GM12878 (cell line): Measurements from ENCODE around the gene CD200R1L. TPM values are rescaled to one million over a fixed set of nuclear protein-coding genes. Genes with fewer than 3 reads are reported as not detected.

Experiments used
- ATAC-seq: fragments of 200-7000 bp; cut with Tn5 transposase; 3 replicates; pipeline ENCODE4 v1.9.1; 2020; ENCODE audit warnings: mild to moderate bottlenecking, moderate library complexity
- BruUV-seq: library from RNA; stranded (reverse); fragments of 400-500 nt; replicated peaks from 2 replicates; lab custom pipeline; 2021; lab: Mats Ljungman, UMichigan
- CTCF ChIA-PET: fragments of 300-600 bp; sonication (Branson Sonifier 250); formaldehyde crosslinking; extraction: SDS; loops from one replicate; lab custom pipeline; 2021; ENCODE audit warnings: inconsistent platforms; lab: Yijun Ruan, JAX
- POLR2A ChIA-PET: fragments of 350-600 bp; formaldehyde crosslinking; extraction: SDS; loops from one replicate; lab custom pipeline; 2021; ENCODE audit warnings: inconsistent platforms; lab: Charles Lee
- RAD21 ChIA-PET: fragments of 300-600 bp; sonication (Branson Sonifier 250); formaldehyde crosslinking; loops from one replicate; lab custom pipeline; 2023; ENCODE audit warnings: antibody characterized with exemption; ENCODE audit not compliant: unreplicated experiment; lab: Charles Lee
- SMC1A ChIA-PET: fragments of 300-600 bp; sonication (Branson Sonifier 250); formaldehyde crosslinking; loops from one replicate; lab custom pipeline; 2023; ENCODE audit not compliant: unreplicated experiment, uncharacterized antibody; lab: Charles Lee
- DNase-seq: peaks from one replicate; pipeline ENCODE4 v3.0.0-alpha.2; 2011; ENCODE audit warnings: low read depth, low spot score
- FAIRE-seq: peaks from 3 replicates; lab custom pipeline; 2011; peaks lifted over from hg19 to GRCh38; lab: Jason Lieb, UNC
- H2AFZ ChIP-seq: 2 replicates; pipeline ENCODE4 v1.6.0; 2011; ENCODE audit warnings: low read depth, low read length, control low read depth; ENCODE audit not compliant: control insufficient read depth
- H3K27ac ChIP-seq: 2 replicates; pipeline ENCODE4 v1.5.1; 2011; ENCODE audit warnings: control low read depth; ENCODE audit not compliant: control insufficient read depth, insufficient read depth
- H3K27me3 ChIP-seq, 2 experiments: replicated peaks in 1 of 2; 2 replicates each; pipeline versions ENCODE4 v1.6.0 to v1.6.1; 2011; ENCODE audit warnings: low read length in 1 of 2; ENCODE audit not compliant: control insufficient read depth in 2 of 2, insufficient read depth in 2 of 2
- H3K36me3 ChIP-seq, 2 experiments: 2 replicates each; pipeline ENCODE4 v1.5.1; 2011; ENCODE audit warnings: low read length in 1 of 2; ENCODE audit not compliant: control insufficient read depth in 2 of 2, insufficient read depth in 2 of 2
- H3K4me1 ChIP-seq: 2 replicates; pipeline ENCODE4 v1.6.1; 2011; ENCODE audit warnings: mild to moderate bottlenecking, low read length, moderate library complexity, mixed read lengths; ENCODE audit not compliant: control insufficient read depth, insufficient read depth
- H3K4me2 ChIP-seq: 2 replicates; pipeline ENCODE4 v1.6.0; 2011; ENCODE audit warnings: control low read depth; ENCODE audit not compliant: control insufficient read depth, insufficient read depth
- H3K4me3 ChIP-seq: fragments of 200-600 bp; sonication (generic); 2 replicates; pipeline ENCODE4 v1.5.1; 2016
- H3K79me2 ChIP-seq: 2 replicates; pipeline ENCODE4 v1.6.0; 2011; ENCODE audit warnings: low read length; ENCODE audit not compliant: control insufficient read depth, insufficient read depth
- H3K9ac ChIP-seq: 2 replicates; pipeline ENCODE4 v1.8.0; 2011; ENCODE audit warnings: low read length, control low read depth, mixed read lengths; ENCODE audit not compliant: control insufficient read depth, insufficient read depth
- H3K9me3 ChIP-seq: replicated peaks from 3 replicates; pipeline ENCODE4 v1.5.1; 2011; ENCODE audit warnings: mild to moderate bottlenecking, low read length; ENCODE audit not compliant: control insufficient read depth, insufficient read depth
- H4K20me1 ChIP-seq: 2 replicates; pipeline ENCODE4 v1.6.0; 2011; ENCODE audit not compliant: control insufficient read depth, insufficient read depth
- ASH2L ChIP-seq: fragments of 300-600, 200-600 bp; sonication (generic); IDR thresholded peaks from 2 replicates; pipeline ENCODE4 v1.6.1; 2017; ENCODE audit warnings: low read depth, mild to moderate bottlenecking, borderline replicate concordance
- BMI1 ChIP-seq: fragments of 450-650 bp; IDR thresholded peaks from 2 replicates; pipeline ENCODE4 v1.6.1; 2016; ENCODE audit warnings: mild to moderate bottlenecking, moderate library complexity, borderline replicate concordance
- E2F8 ChIP-seq: fragments of 450-650 bp; IDR thresholded peaks from 2 replicates; pipeline ENCODE4 v1.6.1; 2018; ENCODE audit warnings: mild to moderate bottlenecking, low read depth, moderate library complexity; ENCODE audit not compliant: partially characterized antibody
- POLR2AphosphoS5 ChIP-seq: IDR thresholded peaks from 2 replicates; pipeline ENCODE4 v1.6.1; 2011; ENCODE audit warnings: mild to moderate bottlenecking, low read length, inconsistent platforms
- PRDM15 ChIP-seq: fragments of 450-650 bp; formaldehyde crosslinking; IDR thresholded peaks from 2 replicates; pipeline ENCODE4 v1.4.0; 2020; ENCODE audit warnings: mild to moderate bottlenecking, moderate library complexity
- ZBTB40 ChIP-seq: fragments of 450-650 bp; IDR thresholded peaks from 2 replicates; pipeline ENCODE4 v1.6.1; 2016; ENCODE audit warnings: mild to moderate bottlenecking, moderate library complexity, borderline replicate concordance
- WGBS: methylation state at CpG from one replicate; pipeline ENCODE4 v1.1.6; 2016; ENCODE audit warnings: low lambda C conversion rate; ENCODE audit not compliant: insufficient replicate concordance, insufficient coverage; ENCODE audit errors: missing lambda C conversion rate; 5-methylcytosine and 5-hydroxymethylcytosine counted together
- in situ Hi-C: fragments of 300-500 bp; cut with MboI; formaldehyde crosslinking; loops from 9 replicates; pipeline ENCODE4 v1.14.3; 2018; ENCODE audit warnings: mixed read lengths
- intact Hi-C: fragments of 100-400 bp; cut with micrococcal nuclease; formaldehyde crosslinking; loops from one replicate; pipeline ENCODE4 v1.14.2; 2022; ENCODE audit not compliant: unreplicated experiment
- polyA plus RNA-seq, 11 experiments: library from polyadenylated mRNA; depleted of rRNA in 4 of 11; unstranded in 6 of 11; stranded (reverse) in 5 of 11; fragments of >200 nt; fragmentation: Nextera tagmentation in 4 of 11; fragmentation: Illumina TruSeq in 1 of 11; extraction: Ambion mirVana in 4 of 11; extraction: Trizol in 1 of 11; gene quantifications; 1 replicate in 1 of 11; 2 replicates in 10 of 11; pipeline versions ENCODE4 v1.2.1 to v1.2.3, GENCODE V29; 2011 to 2016; ENCODE audit warnings: inconsistent platforms in 2 of 11, missing spikeins in 2 of 11, low read depth in 1 of 11
- total RNA-seq, 4 experiments: library from RNA; depleted of rRNA in 3 of 4; stranded (reverse); fragments of >200 nt in 3 of 4; fragmentation: Illumina TruSeq in 1 of 4; extraction: Trizol in 1 of 4; gene quantifications; 2 replicates each; pipeline versions ENCODE4 v1.2.1 to v1.2.3, GENCODE V29; 2013 to 2021

The CD200R1L gene
- total and polyA plus RNA-seq, 10 of the 15 experiments (the other 5 are each of a cell fraction or from before 2014, with no cell fraction given) = 0.41 TPM; not detected in 9

- TF ChIP-seq E2F8 (no peak), BMI1 (no peak)
Measured at GRCh38 chr3:112804021-112804420, 42.6 kb downstream of the CD200R1L start (continued).

- Histone ChIP-seq H3K9ac (no peak overlapping the region), H3K9me3 (no peaks in the 10 kb centered on the region), H3K79me2 (no peaks in the 10 kb centered on the region), H3K4me1 (no peaks in the 10 kb centered on the region), H3K4me2 (no peak overlapping the region), H3K36me3 (no peaks in the 10 kb centered on the region), H3K4me3 (no peak overlapping the region), H3K27ac (no peak overlapping the region), H2AFZ (no peak overlapping the region), H4K20me1 (no peaks in the 10 kb centered on the region), H3K27me3 (no peaks in the 10 kb centered on the region; a peak in 1 of 4 replicates)
- DNase-seq (no peak), ATAC-seq (no peak), FAIRE-seq (no peak)
- no TSS peak for BruUV-seq
- ChIA-PET RAD21 (no interaction called here), POLR2A (no interaction called here), SMC1A (interaction anchor here (0.7 to 1.3 kb wide), 3 partner anchors 11 to 171 kb away, joined by 3 read pairs; partner anchors contain the start of gene CD200R1), CTCF (interaction anchor here (1.5 kb wide), 1 partner anchor 19 kb away, joined by 4 read pairs; no protein-coding TSS in a partner anchor)
- intact Hi-C loops = no loop called here
- in situ Hi-C loops = no loop called here
- 40% methylated on average over 2 of the region's 2 CpGs for WGBS
- no peak for TF ChIP-seq ZBTB40
- TF ChIP-seq PRDM15 (CRISPR knock-in tag) = no peak
- TF ChIP-seq POLR2AphosphoS5 = no peak
- no peak for TF ChIP-seq E2F8
- no peak for TF ChIP-seq ASH2L
Measured at GRCh38 chr3:112803467-112803866, 43.2 kb downstream of the CD200R1L start.
